NCI-H187 (cell line): Measurements from ENCODE around the gene AP3B1.

Experiments
- DNase-seq, 2 experiments: peaks; one replicate each; lab custom pipeline; 2025; lab: John Stamatoyannopoulos, UW

AP3B1 gene

DNA sequence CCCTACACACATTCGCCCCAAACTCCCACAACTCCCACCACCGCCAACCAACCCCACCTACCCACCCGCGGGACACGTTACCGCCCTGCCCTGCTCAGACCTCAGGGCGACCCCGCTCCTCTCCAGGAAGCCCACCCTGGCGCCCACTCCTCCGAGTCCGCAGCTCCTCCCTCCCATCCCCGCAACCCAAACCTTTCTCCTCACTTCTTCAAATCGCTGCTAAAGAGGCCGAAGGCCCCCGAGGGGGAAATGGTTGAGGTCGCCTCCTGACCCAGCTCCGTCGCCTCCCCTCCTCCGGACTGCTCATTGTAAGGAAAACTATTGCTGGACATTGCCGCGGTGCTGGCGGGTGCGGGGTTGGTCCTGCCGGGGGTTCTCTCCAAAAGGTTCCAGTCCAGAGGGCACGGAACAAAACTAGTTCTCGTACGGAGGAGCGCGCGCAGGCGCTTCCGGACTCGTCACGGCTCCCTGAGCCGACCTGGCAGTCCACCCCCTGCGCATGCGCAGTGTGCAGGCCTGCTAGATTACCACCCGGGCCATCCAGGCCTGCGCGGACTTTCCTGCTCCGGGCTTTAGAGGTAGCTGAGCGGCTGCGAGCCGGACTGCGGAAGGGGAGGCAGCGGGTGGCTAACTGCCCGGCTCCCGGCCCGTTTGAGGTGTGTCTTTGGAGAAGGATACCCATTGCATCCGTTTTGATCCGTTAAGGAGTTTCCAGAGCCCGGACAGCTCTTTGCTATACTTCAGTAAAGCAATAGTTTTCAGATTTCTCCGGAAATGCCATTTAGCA, at the start of gene AP3B1:
AP3B1 (minus strand) TSS at position 451 of the 787 bp plus-strand sequence; CDS start at position 332, 119 bp downstream.
- DNase-seq = peak; percentile 95

- DNase-seq = no peak
Measured at GRCh38 chr5:78341440-78341839, 46.9 kb upstream of the AP3B1 start.

DNA sequence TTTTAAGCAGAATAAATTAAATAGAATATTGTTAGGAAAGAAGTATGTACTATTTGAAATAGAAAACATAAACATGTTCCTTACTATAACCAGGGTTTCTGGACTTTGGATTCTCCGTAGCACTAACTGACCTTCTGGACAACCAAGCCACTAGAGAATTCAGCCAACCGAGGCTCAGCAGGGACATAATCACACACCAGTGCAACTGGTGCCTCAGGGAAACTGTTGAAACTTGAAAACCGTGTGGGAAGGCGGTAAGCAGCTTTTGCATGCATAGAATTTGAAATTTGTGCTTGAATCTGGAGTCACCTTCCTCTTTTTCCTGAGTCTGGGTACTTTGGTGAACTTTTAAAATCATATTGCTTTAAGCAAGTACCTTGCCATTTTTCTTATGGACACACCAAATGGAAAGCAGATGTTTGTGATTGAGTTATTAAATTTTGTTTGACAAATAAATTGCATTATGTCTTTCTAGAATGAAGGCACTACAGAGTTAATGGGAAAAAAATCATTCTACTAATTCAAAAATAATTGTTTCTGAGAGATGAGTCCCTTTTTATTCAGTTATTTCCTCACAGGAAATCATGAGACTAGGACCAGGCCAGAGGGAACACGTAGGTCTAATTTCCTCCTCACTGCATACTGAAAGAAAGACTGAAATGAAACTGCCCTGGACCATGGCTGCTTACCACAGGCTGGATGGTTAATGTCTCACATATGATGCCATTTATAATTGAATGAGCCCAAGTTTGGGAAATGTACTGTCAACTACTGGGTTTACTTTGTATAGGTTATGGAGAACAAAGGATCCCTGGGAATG, 45.3 kb upstream of the AP3B1 start:
- DNase-seq = no peak

- no peak for DNase-seq
Measured at GRCh38 chr5:78336698-78337097, 42.2 kb upstream of the AP3B1 start.

DNA sequence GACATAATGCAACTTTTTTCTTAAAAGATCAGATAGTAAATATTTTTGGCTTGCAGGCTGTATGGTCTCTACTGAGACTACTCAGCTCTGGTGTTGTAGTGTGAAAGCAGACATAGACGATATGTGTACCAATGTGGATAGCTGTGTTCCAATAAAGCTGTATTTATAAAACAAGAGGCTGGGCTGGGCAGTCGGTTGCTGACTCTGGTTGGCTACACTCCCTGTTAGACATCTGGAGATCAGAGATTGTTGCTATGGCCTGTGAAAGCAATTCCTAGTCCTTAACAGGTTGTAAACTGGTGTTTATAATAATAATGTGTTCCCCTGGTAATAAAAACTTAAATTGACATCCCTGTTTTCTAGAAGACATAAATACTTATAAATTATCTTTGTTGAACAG, 41.5 kb upstream of the AP3B1 start:
- no peak for DNase-seq

DNA sequence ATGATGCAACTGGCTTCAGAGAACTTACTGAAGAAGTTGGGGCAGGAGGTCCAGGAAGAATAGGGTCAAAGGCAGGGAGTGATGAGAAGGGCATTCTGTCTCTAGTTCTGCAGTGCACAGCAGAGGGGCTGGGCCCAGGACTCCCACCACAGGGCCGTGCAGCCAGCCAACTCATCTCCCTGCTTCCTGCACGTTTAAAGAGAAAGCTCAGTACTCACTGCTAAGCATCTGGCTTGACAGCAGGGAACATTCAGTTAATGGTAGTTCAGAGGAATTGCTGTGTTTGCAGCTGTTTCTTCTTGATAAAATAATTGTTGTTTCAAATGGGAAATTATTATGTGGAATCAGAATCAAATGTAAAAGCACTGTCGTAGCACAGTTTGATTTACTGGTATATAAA, 40.3 kb upstream of the AP3B1 start:
- no peak for DNase-seq

DNA sequence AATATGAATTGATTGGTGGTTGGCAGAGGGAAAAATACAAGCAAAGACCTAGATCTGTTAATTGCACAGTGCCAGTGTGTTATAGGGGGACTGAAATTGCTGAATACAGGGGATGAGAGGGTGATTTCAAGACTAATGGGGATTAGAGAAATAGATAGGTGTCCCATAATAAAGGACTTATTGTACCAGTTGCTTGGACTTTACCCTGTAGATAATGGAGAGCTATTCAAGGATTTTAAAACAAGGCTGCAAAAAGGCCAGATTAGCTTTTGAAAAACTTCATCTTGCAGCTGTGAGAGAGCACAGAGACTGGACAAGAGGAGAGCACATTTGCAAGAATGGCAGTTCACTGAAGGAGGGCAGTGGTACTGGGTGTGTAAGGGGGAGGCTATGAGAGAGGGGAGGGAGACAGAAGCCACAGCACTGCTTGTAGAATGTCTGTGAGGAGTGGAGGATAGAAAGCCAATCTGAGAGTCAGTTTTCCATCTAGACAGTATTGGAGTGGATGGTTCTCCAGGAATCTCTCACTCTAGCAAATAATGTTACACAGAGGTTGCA, 37.1 kb upstream of the AP3B1 start:
- DNase-seq = no peak

DNA sequence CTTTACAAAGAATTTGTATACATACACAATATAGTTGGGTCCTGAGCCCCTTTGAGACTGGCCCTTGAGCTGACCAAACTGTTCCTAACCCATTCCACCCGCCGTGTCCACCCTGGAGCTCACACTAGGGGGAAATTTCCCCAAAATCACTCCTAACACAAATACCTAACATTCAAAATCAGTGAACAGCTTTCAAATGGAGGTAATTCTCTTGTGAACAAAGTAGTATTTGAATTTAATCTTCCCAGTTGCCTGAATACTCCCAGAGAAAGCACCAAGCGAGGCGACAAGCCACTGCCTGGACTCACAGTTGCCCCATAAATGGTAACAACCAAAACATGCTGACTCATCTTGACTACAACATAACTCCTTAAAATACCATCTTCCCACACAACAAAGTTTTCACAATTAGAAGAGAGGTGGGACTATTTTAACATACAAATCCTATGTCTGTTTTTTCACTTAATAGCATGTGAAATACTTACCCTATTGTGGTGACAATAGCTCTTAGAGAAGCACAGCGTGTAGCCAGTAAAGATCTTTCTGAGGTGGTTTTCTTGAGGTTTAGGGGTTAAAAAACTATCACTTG, 34.2 kb upstream of the AP3B1 start:
- no peak for DNase-seq

DNA sequence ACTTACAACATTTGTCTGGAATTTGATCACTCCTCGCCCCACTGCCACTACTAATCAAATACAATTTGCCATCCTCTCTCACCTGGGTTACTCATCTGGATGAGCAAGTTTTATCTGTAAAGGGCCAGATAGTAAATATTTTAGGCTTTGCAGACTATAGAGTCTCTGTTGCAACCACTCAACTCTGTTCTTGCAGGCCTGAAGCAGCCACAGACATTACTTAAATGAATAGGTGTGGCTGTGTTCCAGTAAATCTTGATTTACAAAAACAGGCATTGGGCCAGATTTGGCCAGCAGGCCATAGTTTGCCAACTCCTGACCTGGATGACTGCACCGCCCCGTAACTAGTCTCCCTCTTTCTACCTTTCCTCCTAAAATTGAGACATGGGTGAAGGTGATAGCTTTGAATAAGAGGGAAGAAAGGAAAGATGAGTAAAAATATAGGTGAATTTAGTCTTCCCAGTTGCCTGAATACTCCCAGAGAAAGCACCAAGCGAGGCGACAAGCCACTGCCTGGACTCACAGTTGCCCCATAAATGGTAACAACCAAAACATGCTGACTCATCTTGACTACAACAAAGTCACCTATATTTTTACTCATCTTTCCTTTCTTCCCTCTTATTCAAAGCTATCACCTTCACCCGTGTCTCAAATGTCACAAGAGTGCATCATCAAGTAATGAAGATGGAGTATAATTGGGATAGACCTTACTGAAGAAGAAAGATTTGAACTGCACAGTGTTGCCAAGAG, 33.4 kb upstream of the AP3B1 start:
- DNase-seq = no peak

- DNase-seq = no peak
Measured at GRCh38 chr5:78326930-78327329, 32.4 kb upstream of the AP3B1 start.

- no peak for DNase-seq
Measured at GRCh38 chr5:78323241-78323640, 28.7 kb upstream of the AP3B1 start.

- DNase-seq = no peak
Measured at GRCh38 chr5:78320401-78320800, 25.9 kb upstream of the AP3B1 start.

GRCh38 chr5:78318337-78318736, 23.8 kb upstream of the AP3B1 start:
- DNase-seq = no peak

- no peak for DNase-seq
Measured at GRCh38 chr5:78317515-78317914, 23.0 kb upstream of the AP3B1 start.

DNA sequence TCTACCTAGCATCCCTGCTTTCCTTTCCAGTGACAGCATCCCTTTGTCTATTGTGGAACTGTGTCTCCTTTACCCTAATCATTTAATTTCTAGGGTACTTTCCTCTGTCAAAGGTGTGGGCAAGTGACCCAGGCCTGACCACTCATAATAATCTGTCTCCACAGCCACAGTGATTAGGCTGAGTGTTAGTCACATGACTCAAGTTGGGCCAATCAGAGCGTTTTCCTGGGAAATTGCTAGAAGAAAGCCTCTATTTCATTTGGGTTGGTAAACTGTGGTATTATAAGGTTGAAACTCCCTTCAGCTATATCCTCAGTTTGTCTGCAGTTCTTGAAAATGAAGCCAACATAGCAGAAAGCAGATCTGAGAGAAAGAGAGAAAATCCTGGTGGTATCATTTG, 14.2 kb upstream of the AP3B1 start:
- DNase-seq = no peak

DNA sequence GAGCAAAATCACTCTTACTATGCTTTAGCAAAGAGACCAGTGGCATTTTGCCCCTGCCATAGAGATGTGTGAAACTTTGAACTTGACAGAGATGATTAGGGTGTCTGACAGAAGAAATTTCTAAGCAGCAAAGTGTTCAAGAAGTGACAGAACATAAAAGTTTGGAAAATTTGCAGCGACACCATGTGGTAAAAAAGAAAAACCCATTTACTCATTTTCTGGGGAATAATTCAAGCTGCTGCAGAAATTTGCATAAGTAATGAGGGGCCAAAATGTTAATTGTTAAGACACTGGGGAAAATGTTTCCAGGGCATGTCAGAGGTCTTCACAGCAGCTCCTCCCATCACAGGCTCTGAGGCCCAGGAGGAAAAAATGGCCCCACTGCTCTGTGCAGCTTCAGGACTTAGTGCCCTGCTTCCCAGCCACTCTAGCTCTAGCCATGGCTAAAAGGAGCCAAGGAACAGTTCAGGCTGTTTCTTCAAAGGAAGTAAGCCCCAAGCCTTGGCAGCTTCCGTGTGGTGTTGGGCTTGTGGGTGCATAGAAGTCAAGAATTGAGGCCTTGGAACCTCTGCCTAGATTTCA, 6.1 kb upstream of the AP3B1 start:
- DNase-seq = no peak

- peak; percentile 4 to 6 for DNase-seq
Measured at GRCh38 chr5:78295035-78295961, 800 bp upstream of the AP3B1 start.

GRCh38 chr5:78293851-78294247, 649 bp downstream of the AP3B1 start:
- DNase-seq = no peak

GRCh38 chr5:78291687-78292086, 2.8 kb downstream of the AP3B1 start:
- no peak for DNase-seq

DNA sequence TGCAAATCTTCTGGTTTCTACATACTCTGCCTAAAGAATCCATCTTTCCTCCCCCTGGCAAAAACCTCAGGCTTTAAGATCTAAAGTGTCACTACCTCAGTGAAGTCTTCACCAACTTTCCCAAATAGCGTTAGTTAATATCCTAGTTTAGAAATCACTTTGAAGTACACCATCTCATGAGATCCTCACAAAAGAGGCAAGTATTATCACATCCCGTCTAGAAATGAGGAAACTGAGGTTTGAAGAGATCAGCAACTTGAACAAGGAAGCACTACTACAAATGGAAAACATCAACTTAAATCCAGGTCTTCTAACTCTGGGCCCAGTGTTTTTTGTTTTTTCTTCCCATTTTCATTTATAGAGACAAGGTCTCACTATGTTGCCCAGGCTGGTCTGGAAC, 4.6 kb downstream of the AP3B1 start:
- no peak for DNase-seq
